ENCODE measurements around the gene MAN2A2. TPM values are rescaled to one million over a fixed set of nuclear protein-coding genes. Genes with fewer than 3 reads are reported as not detected.

MAN2A2 gene
- total RNA-seq, 2 experiments from 2014 or later: 139 to 141 TPM

DNA sequence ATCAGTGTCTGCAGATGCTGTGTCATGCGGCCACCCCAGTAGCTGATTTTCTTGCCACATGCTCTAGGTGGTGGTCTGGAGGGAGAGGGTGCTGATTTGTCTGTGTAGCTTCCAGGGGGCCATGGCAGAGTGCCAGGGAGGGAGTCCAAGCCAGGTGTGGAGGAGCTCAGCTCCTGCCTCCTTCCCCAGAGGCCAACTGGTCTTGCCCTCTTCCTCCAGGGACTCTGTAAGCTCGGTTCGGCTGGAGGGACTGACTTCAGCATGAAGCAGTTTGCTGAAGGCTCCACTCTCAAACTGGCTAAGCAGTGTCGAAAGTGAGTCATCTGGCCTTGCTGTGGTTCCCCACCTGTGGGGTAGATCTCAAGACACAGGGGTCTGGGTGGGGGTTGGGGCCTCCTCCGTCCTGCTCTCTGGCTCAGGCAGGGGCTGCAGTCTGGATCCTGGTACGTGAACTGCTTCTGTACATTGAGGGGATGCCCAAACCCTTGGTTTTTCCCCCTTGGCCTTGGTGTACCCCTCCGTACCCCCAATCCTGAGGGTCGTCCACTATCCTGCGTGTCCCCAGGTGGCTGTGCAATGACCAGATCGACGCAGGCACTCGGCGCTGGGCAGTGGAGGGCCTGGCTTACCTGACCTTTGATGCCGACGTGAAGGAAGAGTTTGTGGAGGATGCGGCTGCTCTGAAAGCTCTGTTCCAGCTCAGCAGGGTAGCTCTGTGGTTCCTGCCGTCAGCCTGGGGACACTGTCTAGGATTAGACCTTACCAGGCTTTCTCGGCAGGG, 44.7 kb downstream of the MAN2A2 start:
- DNase-seq: no peak
- H3K27ac Mint-ChIP-seq: no peak overlapping the region
- intact Hi-C loops (cut with micrococcal nuclease): no loop called here
- CTCF ChIA-PET: interaction anchor here (0.6 to 4.0 kb wide), 4 partner anchors 9 to 109 kb away, joined by 3 to 19 read pairs (median 4); partner anchors contain the start of gene UNC45A
- no peak overlapping the region for H3K4me3 Mint-ChIP-seq
- no peaks in the 10 kb centered on the region for H3K4me1 Mint-ChIP-seq (ENCODE audit: low read depth)
- H3K36me3 Mint-ChIP-seq (ENCODE audit: low read depth): peaks cover 30% of the 10 kb centered on the region
- no peaks in the 10 kb centered on the region for H3K9me3 Mint-ChIP-seq
- no peaks in the 10 kb centered on the region for H3K27me3 Mint-ChIP-seq (ENCODE audit: low read depth)

GRCh38 chr15:90948506-90948905, 45.4 kb downstream of the MAN2A2 start:
- H3K9me3 Mint-ChIP-seq: no peaks in the 10 kb centered on the region
- no peaks in the 10 kb centered on the region for H3K27me3 Mint-ChIP-seq (ENCODE audit: low read depth)
- H3K36me3 Mint-ChIP-seq (ENCODE audit: low read depth): peaks cover 32% of the 10 kb centered on the region
- no peaks in the 10 kb centered on the region for H3K4me1 Mint-ChIP-seq (ENCODE audit: low read depth)
- intact Hi-C loops (cut with micrococcal nuclease): no loop called here
- DNase-seq: no peak
- no peak overlapping the region for H3K4me3 Mint-ChIP-seq
- H3K27ac Mint-ChIP-seq: no peak overlapping the region
- CTCF ChIA-PET: interaction anchor here (1.6 to 4.0 kb wide), 2 partner anchors 9 to 15 kb away, joined by 5 to 19 read pairs; no protein-coding TSS in a partner anchor

DNA sequence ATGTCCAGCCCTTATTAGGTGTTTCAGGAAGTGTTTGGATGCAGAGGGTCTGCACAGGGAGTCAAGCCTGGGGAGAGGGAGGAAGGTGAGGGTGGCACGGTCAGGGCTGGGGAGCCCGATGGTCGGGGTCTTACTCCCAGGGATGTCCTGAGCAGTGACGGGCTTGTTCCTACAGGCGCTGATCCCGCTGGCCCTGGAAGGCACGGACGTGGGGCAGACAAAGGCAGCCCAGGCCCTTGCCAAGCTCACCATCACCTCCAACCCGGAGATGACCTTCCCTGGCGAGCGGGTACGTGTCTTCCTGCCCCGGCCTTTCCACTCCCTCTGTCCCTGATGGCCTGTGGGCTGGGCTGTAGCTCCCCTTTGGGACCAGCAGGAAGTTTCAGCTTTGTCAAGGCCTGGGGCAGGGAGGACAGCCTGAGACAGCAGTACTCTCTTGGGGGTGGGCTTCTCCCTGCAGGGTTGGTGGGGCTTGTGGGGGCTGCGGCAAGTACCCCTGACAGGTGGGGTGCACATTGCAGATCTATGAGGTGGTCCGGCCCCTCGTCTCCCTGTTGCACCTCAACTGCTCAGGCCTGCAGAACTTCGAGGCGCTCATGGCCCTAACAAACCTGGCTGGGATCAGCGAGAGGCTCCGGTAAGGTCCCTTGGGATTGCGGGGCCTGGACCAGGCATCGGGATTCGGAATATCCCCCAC, 47.0 kb downstream of the MAN2A2 start:
- no peak for DNase-seq
- no peak overlapping the region for H3K4me3 Mint-ChIP-seq
- H3K4me1 Mint-ChIP-seq (ENCODE audit: low read depth): peaks cover 2% of the 10 kb centered on the region
- H3K36me3 Mint-ChIP-seq (ENCODE audit: low read depth): peaks cover 29% of the 10 kb centered on the region
- no peak overlapping the region for H3K27ac Mint-ChIP-seq
- CTCF ChIA-PET: no interaction called here
- no peaks in the 10 kb centered on the region for H3K27me3 Mint-ChIP-seq (ENCODE audit: low read depth)
- H3K9me3 Mint-ChIP-seq: no peaks in the 10 kb centered on the region
- intact Hi-C loops (cut with micrococcal nuclease): no loop called here

GRCh38 chr15:90950676-90951075, 47.6 kb downstream of the MAN2A2 start:
- Mint-ChIP-seq H3K9me3 (no peaks in the 10 kb centered on the region), H3K27me3 (ENCODE audit: low read depth) (no peaks in the 10 kb centered on the region), H3K36me3 (ENCODE audit: low read depth) (peaks cover 28% of the 10 kb centered on the region), H3K4me3 (no peak overlapping the region), H3K4me1 (ENCODE audit: low read depth) (peaks cover 3% of the 10 kb centered on the region), H3K27ac (no peak overlapping the region)
- intact Hi-C loops (cut with micrococcal nuclease): no loop called here
- CTCF ChIA-PET: no interaction called here
- DNase-seq: no peak

GRCh38 chr15:90952901-90953677, 50.0 kb downstream of the MAN2A2 start:
- Mint-ChIP-seq H3K36me3 (ENCODE audit: low read depth) (peaks cover 25% of the 10 kb centered on the region), H3K9me3 (no peaks in the 10 kb centered on the region), H3K27ac (no peak overlapping the region), H3K4me3 (no peak overlapping the region), H3K27me3 (ENCODE audit: low read depth) (no peaks in the 10 kb centered on the region), H3K4me1 (ENCODE audit: low read depth) (peaks cover 12% of the 10 kb centered on the region)
- no peak for DNase-seq
- CTCF ChIA-PET: interaction anchor here (0.7 to 7.5 kb wide), 3 partner anchors 10 to 744 kb away, joined by 3 to 104 read pairs (median 3); partner anchors contain the start of genes HDDC3 and UNC45A
- intact Hi-C loops (cut with micrococcal nuclease): no loop called here

GRCh38 chr15:90953947-90954711, 51.0 kb downstream of the MAN2A2 start:
- Mint-ChIP-seq H3K27ac (peak overlapping the region; percentile 93), H3K4me3 (peak overlapping the region; percentile 86), H3K4me1 (ENCODE audit: low read depth) (peaks cover 12% of the 10 kb centered on the region), H3K9me3 (no peaks in the 10 kb centered on the region), H3K27me3 (ENCODE audit: low read depth) (no peaks in the 10 kb centered on the region), H3K36me3 (ENCODE audit: low read depth) (peaks cover 18% of the 10 kb centered on the region)
- CTCF ChIA-PET: interaction anchor here (0.6 to 7.5 kb wide), 6 partner anchors 11 to 318 kb away, joined by 3 to 104 read pairs (median 4); partner anchors contain the start of genes HDDC3 and UNC45A
- intact Hi-C loops (cut with micrococcal nuclease): no loop called here
- DNase-seq: no peak

- Mint-ChIP-seq H3K4me3 (peak within 1 kb of the TSS; percentile 86), H3K27me3 (ENCODE audit: low read depth) (no peaks in the 10 kb centered on the region), H3K9me3 (no peaks in the 10 kb centered on the region), H3K4me1 (ENCODE audit: low read depth) (peaks cover 12% of the 10 kb centered on the region), H3K27ac (peak within 1 kb of the TSS; percentile 93), H3K36me3 (ENCODE audit: low read depth) (peaks cover 21% of the 10 kb centered on the region)
- peak; percentile 95 for DNase-seq
- intact Hi-C loops (cut with micrococcal nuclease): loop anchor here (1.0 kb wide), 4 partner anchors 20 to 316 kb away; partner anchors contain the start of genes PRC1, UNC45A and VPS33B
- CTCF ChIA-PET: interaction anchor here (0.6 to 7.5 kb wide), 10 partner anchors 11 to 317 kb away, joined by 3 to 104 read pairs (median 12); partner anchors contain the start of genes HDDC3 and UNC45A
These were observed 51.9 kb downstream of the MAN2A2 start, which contains the start of gene RCCD1 for GRCh38 chr15:90954712-90955623. RCCD1 (plus strand) TSS chr15:90954884; CDS start chr15:90956735, 1,851 bp downstream.

DNA sequence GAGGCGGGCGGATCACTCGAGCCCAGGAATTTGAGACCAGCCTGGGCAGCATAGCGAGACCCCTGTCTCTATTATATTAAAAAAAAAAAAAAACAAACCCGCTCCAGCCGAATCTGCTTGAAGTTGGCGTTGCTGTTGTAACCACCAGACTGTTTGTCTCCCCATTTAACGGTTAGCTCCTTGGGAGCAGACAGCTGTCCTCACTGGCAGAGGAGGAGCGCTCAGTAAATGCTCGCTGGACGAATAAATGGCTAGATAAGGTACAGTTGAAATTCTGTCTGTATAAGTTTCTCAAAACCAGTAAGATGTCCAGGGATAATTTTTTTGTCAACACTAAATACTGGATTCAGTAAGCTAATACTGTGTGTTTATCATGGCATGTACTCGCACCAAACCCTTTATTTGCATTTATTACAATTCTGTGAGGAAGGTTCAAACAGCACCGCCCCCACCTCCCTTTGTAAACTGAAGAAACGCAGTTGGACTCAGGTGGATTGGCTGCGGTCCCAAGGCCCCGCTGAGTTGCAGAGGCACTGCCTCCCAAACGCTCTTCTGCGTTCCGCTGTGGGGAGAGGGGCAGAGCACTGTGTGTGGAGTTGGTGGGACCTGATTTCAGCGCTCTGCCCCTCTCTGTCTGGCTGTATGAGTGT, 52.6 kb downstream of the MAN2A2 start:
- Mint-ChIP-seq H3K4me1 (ENCODE audit: low read depth) (peaks cover 12% of the 10 kb centered on the region), H3K4me3 (peak overlapping the region; percentile 86), H3K9me3 (no peaks in the 10 kb centered on the region), H3K27ac (peak overlapping the region; percentile 93), H3K27me3 (ENCODE audit: low read depth) (no peaks in the 10 kb centered on the region), H3K36me3 (ENCODE audit: low read depth) (peaks cover 26% of the 10 kb centered on the region)
- intact Hi-C loops (cut with micrococcal nuclease): loop anchor here (1.0 kb wide), 6 partner anchors 20 to 316 kb away; partner anchors contain the start of genes PRC1, UNC45A and VPS33B
- CTCF ChIA-PET: interaction anchor here (0.6 to 7.5 kb wide), 21 partner anchors 8 to 317 kb away, joined by 3 to 104 read pairs (median 5); partner anchors contain the start of genes HDDC3 and UNC45A
- DNase-seq: no peak

- Mint-ChIP-seq H3K27me3 (ENCODE audit: low read depth) (no peaks in the 10 kb centered on the region), H3K36me3 (ENCODE audit: low read depth) (peaks cover 33% of the 10 kb centered on the region), H3K4me3 (peak overlapping the region; percentile 86), H3K27ac (no peak overlapping the region), H3K4me1 (ENCODE audit: low read depth) (peaks cover 12% of the 10 kb centered on the region), H3K9me3 (no peaks in the 10 kb centered on the region)
- CTCF ChIA-PET: interaction anchor here (0.6 to 7.5 kb wide), 23 partner anchors 9 to 1130 kb away, joined by 3 to 104 read pairs (median 5); partner anchors contain the start of genes HDDC3 and UNC45A
- DNase-seq: peak; percentile 59
- intact Hi-C loops (cut with micrococcal nuclease): loop anchor here (1.0 kb wide), 2 partner anchors 77 to 94 kb away; no protein-coding TSS in a partner anchor
These were observed 53.4 kb downstream of the MAN2A2 start for GRCh38 chr15:90956274-90957030.

Data from activated naive CD4-positive, alpha-beta T cell treated with anti-CD3 and anti-CD28 coated beads for 36 hours (primary cell).